ENCODE measurements around the gene UBE2V1.
A peak's percentile ranks its signal among the peaks of the same experiment; 100 is the strongest.
"Not testable (repeated sequence)": the region's sequence is repeated elsewhere in the genome, so short reads cannot be mapped to it uniquely, and the experiment has no call there.

The UBE2V1 gene

GRCh38 chr20:50113420-50114224, 672 bp upstream of the UBE2V1 start:
- no peak for DNase-seq

GRCh38 chr20:50111829-50112495, 988 bp downstream of the UBE2V1 start:
- DNase-seq: no peak

GRCh38 chr20:50111120-50111828, 1.7 kb downstream of the UBE2V1 start:
- DNase-seq: peak; percentile 17

DNA sequence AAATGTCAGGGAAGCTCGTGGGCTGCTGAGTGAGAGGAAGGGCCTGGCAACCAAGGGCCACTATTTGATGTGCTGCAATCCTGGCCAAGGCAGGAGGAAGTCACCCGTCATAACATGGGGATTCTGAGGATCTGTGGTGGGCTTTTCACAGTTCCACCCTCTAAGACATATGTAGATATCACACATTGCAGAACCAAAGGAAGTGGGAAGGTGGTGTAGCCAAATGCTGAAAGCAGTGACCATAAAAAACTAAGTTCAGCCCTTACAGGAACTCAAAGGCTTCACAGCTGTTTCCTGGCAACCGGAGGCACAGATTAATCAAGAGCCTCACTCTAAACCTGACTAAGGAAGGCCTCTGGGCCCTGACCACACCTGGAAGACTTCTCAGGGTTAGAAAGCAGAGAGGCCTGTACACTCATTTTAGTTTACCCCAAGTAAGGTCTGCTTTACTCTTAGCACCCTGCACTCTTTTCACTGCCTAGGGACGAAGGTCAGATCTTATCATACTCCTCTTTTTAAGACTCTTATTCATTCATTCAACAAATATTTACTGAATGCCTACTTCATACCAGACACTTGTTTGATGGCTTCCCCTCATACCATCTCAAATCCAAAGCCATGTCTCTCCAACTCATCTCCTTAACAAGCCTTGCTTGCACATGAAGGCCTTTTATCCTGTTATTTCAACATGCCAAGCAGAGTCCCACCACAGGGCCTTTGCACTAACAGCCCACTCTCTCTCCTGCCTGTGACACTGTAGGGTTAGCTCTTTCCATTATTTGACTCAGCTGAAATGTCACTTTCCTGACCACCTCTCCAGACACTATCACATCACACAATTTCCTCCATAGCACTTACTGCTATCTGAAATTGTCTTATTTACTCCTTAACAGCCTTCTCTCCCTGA, 2.6 kb downstream of the UBE2V1 start:
- peak; percentile 71 for DNase-seq

GRCh38 chr20:50108556-50109235, 4.3 kb downstream of the UBE2V1 start:
- DNase-seq: no peak

DNA sequence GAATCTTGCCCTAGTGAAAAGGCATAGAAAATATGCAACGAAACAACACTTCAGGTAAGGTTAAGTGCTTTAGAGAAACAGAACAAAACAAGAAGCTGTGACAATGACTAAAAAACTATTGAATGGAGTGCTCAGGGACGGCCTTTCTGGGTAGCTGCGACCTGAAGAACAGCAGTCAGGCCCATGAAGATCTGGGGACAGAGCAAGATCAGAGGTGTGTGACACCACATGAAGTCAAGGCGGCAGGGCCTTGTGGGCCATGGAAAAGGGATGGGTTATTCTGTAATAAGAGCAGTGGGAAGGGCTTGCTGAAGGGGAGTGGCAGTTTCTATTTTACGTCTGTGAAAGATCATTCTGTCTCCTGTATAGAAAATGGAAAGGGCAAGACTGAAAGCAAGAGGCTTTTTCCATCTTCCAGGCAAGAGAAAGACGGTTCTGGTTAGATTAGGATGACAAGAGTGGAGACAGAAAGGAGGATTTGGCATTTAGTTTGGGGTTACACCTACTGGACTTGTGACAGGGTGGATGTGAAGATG, 5.1 kb downstream of the UBE2V1 start:
- no peak for DNase-seq

- DNase-seq: no peak
Measured at GRCh38 chr20:50107086-50107660, 5.8 kb downstream of the UBE2V1 start.

DNA sequence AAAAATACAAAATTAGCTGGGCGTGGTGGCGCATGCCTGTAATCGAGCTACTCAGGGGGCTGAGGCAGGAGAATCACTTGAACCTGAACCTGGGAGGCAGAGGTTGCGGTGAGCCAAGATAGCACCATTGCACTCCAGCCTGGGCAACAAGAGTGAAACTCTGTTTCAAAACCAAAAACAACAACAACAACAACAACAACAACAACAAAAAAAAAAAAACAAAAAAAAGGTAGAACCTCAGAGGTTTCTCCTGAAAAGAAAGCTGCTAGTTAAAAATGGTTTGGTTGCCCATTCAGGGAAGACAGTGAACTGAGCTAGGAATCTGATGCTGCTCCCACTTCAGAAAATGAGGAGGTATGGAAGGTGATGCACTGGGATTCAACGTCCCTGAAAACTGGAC, 6.3 kb downstream of the UBE2V1 start:
- not testable (repeated sequence) for DNase-seq

- not testable (repeated sequence) for DNase-seq
Measured at GRCh38 chr20:50103464-50104107, 9.4 kb downstream of the UBE2V1 start.

DNA sequence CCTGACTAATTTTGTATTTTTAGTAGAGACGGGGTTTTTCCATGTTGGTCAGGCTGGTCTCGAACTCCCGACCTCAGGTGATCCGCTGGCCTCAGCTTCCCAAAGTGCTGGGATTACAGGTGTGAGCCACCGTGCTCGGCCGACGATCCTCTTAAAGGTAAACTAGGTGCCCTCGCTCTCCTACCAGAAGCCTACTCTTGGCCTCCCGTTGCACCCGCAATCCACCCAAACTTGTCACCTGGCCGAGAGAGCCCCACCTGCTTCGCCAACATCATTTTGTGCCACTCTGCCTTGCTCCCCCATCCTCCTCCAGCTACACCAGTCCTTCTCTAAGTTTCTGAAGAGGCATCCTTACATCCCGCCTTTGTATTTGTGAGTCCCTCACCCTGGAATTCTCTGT, 10.4 kb downstream of the UBE2V1 start:
- DNase-seq: not testable (repeated sequence)

- no peak for DNase-seq
Measured at GRCh38 chr20:50101887-50102286, 11.1 kb downstream of the UBE2V1 start.

DNA sequence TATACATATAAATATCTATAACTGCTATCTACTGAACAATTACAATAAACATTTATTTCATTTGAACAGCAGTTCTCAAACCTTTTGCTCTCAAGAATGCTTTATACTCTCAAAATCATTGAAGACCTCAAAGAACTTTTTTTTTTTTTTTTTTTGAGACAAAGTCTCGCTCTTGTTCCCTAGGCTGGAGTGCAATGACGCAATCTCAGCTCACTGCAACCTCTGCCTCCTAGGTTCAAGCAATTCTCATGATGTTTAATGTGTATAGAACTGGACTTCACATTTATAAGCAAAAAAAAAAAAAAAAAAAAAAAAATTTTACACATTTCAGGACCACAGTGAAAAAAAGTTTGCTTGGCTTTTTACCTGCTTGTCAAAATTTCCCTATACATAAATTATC, 11.7 kb downstream of the UBE2V1 start:
- no peak for DNase-seq

GRCh38 chr20:50100552-50100951, 12.4 kb downstream of the UBE2V1 start:
- DNase-seq: no peak

DNA sequence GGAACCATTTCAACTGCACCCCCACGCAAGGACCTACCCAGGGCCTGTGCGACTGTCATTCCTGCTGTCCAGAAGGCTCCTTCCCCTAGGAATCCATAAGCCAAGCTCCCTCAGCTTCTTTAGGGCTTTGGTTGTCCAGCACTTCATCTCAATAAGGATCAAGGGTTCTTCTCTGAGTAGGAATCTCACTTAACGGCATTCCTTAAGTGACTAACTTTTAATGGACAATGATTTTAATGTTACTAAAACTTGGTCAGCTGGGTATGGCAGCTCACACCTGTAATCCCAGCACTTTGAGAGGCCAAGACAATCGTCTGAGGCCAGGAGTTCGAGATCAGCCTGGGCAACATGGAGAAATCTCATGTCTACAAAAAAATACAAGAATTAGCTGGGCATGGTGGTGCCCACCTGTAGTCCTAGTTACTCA, 13.4 kb downstream of the UBE2V1 start:
- no peak for DNase-seq

GRCh38 chr20:50099113-50099512, 13.8 kb downstream of the UBE2V1 start:
- no peak for DNase-seq

- no peak for DNase-seq
Measured at GRCh38 chr20:50098259-50098658, 14.7 kb downstream of the UBE2V1 start.

DNA sequence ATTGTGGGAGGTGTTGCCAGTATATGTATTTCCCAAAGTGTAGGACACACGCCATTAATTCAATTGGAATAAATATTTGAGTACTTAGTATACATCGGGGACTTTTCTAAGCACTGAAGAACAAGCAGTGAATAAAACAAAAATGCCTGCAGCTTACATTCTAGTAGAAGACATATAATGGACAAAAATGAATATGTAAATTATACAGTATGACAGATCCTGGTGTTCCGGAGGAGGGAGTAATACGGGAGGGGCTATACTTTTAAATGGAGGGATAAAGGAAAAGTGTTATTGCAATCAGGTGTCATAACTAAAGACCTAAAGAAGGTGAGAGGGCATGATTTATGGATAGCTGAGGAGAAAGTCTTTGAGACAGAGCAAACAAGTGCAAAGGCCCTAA, 15.1 kb downstream of the UBE2V1 start:
- DNase-seq: no peak

- no peak for DNase-seq
Measured at GRCh38 chr20:50096237-50096636, 16.7 kb downstream of the UBE2V1 start.

GRCh38 chr20:50095476-50096078, 17.4 kb downstream of the UBE2V1 start:
- no peak for DNase-seq

- DNase-seq: no peak
Measured at GRCh38 chr20:50094522-50094921, 18.4 kb downstream of the UBE2V1 start.

All from CD4-positive, alpha-beta T cell treated with Interleukin-10 for 1 hour (primary cell).